UCSD-AML1 (cell line): ENCODE data around the gene IQCH.
"Not testable (repeated sequence)": the region's sequence is repeated elsewhere in the genome, so short reads cannot be mapped to it uniquely, and the experiment has no call there.

ENCODE experiments used
- DNase-seq: peaks from one replicate; lab custom pipeline; 2025; ENCODE audit not compliant: unreplicated experiment; lab: John Stamatoyannopoulos, UW

Gene IQCH

DNA sequence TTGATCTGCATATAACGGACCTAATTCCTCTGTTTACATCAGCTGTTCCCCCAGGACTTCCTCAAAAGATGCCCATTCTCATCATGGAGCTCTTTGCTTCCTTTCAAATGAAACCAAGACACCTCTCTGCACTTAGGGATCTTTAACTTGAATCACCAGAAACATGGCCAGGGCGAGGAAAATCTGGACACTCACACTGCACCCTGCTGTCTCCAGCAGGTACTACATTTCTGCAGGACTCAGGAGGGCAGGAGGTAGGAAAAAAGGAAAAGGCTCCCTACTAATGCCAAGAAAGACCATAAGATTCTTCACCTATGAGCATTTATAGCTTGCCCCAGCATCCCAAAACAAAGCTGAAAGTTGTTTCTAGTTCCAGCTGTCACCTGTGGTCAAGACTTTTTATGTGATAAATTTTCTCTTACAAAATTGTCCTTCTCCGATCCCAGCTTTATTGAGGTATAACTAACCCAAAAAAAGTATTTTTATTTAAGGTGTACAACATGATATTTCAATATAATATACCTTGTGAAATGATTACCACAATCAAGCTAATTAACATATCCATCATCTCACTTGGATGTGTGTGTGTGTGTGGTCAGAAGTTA, 179.0 kb downstream of the IQCH start:
- peak; percentile 39 for DNase-seq

DNA sequence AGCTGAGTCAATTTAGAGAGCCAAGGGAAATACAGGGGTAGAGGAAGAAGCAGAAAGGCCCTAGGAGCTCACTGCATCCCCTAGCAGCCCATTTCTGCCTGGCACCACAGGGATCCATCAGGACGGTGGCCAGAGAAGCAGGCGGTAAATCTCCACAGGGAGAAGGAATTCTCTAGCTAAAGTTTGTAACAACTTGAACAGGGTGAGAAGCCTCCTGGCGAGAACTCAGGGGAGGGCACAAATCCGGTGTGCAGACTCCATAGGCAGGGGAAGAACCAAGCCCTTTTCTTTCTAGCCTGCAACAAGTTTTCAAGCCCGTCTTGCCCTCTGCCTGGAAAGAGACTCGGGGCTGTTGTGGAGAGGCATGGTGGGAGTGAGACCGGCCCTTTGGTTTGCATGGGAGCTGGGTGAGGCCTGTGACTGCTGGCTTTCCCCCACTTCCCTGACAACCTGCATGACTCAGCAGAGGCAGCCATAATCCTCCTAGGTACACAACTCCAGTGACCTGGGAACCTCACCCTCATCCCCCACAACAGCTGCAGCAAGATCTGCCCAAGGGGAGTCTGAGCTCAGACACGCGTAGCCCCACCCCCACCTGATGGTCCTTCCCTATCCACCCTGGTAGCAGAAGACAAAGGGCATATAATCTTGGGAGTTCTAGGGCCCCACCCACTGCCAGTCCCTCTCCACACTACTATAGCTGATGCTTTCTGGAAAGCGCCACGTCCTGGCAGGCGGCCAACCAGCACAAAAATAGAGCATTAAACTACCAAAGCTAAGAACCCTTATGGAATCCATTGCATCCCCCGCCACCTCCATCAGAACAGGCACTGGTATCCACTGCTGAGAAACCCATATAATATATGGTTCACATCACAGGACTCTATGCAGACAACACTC, 182.0 kb downstream of the IQCH start:
- not testable (repeated sequence) for DNase-seq

DNA sequence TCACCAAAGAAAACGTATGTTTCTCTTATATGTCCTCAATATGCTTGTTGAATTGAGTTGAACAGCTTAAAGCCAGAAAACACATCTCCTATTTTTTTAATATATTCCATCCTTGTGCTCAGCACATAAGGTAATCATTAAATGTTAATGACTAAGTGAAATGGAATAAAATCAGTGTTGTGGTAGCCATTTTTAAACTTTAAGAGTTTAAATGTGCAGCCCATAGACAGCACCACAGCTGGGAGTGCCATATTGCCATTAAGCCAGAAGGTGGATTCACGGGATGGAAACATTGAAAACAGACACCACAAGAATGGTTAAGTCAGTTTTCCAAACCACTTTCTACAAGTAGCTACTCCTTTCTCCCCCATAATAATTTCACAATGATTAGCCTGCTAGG, 189.5 kb downstream of the IQCH start:
- no peak for DNase-seq

DNA sequence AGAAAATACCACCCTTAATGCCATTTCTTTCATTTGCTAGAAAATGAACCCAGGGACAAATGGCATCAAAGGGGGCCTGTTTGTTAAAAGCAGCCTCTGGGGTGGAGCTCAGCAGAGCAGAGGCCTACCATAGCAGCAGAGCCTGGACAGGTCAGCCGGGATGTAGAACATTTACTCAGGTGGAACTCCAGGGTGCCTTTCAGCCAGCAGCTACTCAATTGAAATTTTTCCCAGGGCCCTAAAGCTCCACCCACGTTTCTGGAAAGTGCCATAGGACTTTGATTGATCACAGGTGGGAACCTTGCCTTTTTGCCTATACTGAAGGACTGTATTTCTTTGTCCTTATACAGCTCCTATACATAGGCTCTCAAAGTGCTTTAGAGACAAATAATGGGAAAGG, 191.9 kb downstream of the IQCH start:
- no peak for DNase-seq

DNA sequence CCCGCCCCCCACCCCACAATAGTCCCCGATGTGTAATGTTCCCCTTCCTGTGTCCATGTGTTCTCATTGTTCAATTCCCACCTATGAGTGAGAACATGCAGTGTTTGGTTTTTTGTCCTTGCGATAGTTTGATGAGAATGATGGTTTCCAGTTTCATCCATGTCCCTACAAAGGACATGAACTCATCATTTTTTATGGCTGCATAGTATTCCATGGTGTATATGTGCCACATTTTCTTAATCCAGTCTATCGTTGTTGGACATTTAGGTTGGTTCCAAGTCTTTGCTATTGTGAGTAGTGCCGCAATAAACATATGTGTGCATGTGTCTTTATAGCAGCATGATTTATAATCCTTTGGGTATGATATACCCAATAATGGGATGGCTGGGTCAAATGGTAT, 193.8 kb downstream of the IQCH start:
- not testable (repeated sequence) for DNase-seq

DNA sequence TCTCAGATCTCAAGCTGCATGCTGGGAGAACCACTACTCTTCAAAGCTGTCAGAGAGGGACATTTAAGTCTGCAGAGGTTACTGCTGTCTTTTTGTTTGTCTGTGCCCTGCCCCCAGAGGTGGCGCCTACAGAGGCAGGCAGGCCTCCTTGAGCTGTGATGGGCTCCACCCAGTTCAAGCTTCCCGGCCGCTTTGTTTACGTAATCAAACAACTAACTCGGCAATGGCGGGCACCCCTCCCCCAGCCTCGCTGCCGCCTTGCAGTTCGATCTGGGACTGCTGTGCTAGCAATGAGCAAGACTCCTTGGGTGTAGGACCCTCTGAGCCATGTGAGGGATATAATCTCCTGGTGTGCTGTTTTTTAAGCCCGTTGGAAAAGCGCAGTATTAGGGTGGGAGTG, 199.1 kb downstream of the IQCH start:
- DNase-seq = not testable (repeated sequence)

DNA sequence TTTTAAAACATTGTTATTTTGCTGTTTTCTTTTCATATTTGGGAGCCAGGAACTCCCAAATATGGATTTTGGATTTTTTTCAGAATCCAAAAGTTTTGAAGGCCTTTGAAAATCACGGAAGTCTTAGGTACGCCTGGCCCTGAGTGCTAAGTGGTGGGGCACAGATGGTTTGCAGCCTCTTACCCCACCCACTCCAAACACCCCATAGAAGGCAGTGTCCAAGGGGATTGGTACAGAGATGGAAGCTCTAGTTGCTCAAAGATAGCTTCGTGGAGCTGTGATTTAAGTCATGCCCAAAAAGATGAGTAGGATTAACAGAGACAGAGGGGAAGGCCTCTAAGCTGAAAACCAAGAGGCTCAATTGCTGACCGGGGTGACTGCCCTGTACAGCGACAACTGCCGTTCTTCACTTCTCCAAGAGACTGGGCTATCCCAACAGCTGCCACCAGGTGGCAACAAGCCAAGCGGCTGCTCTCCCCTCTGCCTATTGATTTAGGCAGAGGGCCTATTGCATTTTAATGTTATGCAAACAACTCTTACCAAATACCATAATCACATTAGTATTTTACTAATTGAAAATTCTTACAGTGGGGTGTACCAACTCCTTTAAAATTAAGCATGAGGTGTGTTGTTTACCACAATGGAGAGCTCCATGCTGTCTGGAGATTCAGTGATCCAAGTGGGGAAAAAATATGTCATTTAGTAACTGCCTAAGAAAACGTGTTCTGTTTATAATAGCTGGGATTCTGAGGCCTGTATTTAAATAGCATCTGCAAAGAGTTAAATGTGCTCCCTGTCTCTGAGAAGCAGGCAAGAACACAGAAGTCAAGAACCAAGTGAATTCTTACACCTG, 202.3 kb downstream of the IQCH start:
- DNase-seq = peak; percentile 74

DNA sequence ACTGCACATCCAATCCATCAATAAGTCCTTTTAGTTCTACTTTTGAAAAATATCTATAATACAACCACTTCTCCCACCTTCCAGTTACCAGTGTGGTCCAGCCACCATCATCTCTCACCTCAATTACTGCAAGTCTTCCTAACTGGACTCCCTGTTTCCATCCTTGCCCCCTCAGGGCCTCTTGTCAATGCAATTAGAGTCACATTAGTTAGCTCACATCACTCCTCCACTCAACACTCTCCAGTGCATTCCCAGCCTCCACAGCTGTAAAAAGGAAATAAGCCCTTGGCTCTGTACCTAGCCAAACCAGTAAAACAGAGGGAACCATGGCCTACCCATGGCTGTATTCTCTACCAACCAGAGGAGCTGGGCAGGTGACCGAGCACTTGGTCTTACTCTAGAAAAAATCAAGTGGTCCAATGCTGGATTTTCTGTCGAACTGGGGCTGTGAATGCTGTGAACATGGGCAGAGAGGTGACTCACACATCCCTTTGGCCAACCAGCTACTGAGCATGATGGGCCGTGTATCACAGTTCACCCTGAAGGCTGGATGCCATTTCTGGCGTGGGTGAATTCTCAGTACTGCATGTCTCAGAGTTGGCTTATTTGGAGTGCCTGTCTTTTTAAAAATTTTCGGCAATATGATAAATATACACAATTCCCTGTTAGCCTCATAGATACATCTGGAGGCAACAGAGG, 203.9 kb downstream of the IQCH start:
- no peak for DNase-seq

DNA sequence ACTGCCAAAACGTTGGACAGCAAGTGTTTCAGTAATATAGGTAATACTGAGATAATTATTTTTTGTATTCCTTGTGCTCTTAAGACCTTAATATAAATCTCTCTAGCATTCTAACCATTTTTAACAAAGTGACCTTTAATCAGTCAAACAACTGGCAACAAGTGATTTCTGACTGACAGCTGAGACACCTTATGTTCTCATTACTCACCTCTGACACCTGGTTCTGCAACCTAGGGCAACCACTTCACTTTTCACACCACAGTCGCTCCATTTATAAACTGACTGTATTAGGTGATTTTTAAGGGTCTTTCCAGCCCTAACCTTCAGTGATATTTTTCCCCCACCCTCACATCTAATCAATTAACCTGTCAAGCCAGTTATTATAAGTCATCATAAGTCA, 205.9 kb downstream of the IQCH start:
- no peak for DNase-seq

DNA sequence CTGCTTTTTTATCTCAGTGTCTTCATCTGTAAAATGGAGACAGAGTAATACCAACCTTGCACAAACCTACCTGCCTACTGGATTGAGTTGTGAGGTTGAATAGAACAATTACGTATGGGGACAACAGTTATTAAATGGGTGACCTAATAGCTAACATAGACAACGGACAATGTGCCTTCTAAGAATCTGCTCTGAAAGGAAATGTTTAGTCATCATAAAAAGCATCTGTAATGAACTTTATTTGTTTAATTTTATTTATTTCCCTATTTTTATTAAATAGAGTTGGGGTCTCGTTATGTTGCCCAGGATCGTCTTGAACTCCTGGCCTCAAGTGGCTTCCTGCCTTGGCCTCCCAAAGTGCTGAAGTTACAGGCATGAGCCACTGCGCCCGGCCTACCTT, 207.1 kb downstream of the IQCH start:
- no peak for DNase-seq

DNA sequence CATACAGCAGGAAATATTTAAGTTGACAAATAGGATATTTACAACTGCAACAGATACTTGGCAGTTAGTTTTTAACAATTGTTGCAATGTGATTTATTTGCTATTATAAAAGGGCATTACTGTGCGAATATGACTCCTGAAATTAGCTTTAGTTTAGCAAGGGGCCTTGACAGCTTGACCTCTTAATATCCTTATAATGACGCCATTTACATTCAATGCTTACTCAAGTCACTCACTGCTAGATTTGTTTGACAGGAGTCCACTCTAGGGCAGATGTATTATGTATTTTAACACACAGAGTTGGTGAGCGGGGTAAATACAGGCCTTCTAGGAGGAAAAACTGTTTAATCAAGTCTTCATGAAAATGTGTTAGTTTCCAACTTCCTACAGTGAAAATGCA, 208.3 kb downstream of the IQCH start:
- DNase-seq = no peak

DNA sequence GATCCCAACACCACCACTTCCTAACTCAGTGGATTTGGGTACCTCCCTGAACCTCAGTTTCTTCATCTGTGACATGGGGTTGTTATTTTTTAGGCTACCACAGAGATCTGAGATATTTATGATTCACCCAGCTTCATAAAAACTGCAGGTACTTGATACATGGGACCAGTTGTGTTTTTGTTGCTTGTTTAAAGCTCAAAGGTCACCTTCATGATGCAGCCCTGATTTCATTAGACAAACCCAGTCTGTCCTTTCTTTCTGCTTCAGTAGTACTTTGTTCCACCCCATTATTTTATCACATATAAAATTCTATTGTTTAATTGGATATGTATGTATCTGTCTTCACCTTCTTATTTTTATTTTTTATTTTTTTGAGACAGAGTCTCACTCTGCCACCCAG, 208.9 kb downstream of the IQCH start:
- no peak for DNase-seq

DNA sequence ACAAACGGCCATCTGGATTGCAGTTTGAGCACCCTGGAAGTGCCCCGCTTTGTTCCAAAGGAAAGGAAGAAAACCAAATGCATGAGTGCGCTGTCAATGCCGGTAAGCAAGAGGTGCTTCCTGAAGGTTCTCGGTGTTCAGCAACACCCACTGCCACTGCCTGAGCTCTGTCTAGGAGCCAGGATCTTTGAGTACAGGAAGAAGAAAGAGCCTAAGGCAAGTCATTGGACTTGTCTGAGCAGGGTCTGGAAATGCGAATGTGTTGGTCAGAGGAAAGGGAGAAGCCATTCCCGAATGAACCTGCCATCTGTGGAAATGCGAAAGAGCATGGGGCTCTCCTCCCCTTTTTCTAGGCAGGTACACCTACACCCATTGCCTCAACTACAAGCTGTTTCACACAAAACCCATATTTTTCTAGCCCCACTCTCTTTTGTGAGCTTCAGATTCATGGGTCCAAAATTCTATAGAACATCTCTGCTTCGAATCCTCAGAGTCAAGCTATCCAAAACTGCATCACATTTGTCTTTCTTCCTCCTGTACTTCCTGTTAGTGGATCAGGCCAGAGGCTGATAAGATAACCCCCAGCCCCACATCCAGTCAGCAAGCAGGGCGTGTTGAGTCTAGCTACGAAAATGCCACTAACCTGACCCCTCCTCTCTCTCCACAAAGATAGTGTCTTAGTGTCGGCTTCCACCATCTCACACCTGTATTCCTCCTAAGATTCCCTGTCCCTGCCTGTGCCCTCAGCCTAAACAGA, 210.8 kb downstream of the IQCH start:
- no peak for DNase-seq

DNA sequence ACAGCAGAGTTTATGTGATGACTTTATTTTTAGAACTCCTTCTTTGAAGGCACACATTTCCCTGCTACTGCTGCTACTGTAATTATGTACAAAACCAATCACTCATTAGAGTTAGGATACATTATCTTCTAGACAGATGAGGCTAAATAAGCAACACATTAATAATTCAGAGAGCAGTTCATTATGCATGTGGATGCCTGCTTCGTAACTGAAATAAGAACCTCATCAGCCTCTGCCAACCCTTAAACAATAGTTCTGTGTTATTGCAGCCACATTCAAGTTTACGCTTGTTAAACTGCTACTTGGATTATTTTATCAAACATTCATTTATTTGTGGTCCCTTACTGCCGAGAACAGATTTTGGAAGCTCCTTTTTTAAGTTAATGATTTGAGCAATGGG, 213.8 kb downstream of the IQCH start:
- DNase-seq = no peak

DNA sequence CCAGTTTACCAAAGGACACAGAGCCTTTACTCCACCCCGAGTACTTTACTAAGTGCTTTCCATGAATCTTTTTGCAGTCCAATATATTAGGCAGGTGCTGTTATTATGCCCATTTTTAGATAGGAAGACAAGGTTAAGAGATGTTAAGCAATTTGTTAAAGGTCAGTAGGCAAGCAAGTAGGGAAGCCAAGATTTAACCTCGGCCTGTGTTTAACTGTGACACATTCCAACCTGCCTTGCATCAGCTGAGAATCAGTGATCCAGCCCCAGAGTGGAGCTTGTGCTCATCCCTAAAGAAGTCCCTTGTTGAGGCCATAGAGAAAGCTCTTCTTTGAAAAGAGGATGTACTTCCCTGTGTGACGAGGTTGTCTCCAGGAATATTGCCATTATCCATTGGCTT, 215.1 kb downstream of the IQCH start:
- DNase-seq = no peak

DNA sequence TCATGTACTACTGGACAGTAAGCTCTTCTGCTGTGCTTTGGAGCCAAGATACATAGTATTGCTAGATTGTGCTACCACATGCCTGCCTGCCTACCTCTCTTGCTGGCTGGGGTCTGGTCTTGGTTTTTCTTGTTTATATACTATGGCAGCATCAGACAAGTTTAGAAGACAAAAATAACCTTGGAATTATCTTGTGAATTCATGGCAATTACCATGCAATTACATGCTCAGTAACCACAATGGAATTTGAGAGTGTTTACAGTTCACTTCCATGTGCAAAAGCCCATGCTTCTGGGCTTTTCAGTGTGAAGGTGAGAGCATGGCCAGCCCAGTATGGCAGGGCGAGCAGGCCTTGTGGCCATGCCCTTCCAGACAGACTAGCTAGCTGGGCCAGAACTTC, 218.4 kb downstream of the IQCH start:
- DNase-seq = no peak

DNA sequence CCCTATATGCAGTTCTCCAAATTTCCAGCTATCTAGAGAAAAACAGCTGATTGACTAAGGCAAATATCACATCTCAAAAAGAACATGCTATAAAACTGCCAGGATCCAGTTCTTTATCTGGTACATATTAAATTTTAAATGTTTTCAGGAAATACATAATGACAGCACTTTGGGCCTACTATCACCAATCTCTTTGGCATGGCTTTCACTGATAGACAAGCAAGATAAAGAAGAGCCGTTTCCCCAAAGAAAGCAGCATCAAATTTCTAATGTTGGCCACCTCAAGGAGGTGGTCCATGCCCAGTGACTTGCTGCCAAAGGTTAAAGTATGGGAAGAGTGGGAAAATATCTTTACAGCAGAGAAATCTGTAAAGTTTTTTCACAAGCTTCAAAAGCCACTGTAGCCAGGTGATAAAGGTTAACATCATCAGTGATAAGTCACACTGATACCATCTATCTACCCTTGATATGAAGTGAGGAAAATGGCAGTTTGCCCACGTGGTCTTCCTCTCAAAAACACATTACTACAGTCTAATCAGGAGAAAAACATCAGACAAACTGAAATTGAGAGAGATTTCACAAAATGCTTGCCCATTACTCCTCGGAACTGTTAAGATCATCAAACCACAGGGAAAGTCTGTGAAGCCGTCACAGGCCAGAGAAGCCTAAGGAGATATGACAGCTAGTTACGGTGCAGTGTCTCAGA, 220.0 kb downstream of the IQCH start:
- no peak for DNase-seq

DNA sequence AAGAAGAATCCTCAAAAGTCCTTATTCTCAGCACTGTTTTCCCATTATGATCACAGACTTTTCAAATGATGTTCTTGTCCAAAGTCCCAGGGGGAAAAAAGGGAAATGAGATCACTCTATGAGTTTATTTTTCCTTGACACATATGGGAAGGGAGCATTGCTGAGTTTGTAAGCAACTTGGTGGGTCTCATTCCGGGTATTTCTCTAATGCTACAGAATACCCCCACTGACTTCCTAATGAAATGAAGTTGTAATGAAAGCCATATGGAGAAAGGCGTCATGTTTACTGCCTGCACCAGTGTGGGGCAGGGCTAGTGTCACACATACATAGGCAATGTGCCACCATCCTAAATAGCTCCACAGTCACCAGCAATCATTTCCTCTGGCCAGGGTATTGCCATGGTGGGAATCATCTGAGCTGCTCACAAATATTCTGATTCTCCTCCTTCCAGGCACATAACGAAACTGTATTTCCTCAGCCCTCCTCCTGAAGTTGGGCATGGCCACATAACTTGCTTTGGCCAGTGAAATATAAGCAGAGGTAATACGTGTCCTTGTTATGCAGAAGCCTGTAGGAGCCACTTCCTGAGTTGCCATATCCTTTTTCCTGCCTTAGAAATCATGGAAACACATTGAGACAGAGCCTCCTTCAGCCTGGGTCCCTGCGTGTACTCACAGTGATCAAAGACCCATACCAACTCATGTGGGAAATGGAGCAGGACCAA, 225.4 kb downstream of the IQCH start:
- no peak for DNase-seq

DNA sequence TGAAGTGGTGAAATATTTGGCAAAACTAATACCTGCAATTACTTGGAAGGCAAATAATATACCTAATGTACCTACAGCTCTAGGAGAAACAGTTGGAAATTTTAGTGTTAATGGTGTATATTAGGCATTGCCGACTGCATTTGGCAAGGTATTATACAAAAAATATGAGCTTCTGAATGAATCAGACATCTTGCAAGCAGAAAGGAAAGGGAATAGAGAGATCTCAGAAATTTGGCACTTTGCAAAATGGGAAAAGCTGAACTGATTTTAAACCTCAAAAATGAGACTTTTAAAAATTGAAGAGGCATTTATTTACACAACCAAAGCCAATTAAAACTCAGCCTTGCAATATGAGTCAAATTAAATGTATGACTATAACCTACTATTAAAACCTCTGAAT, 226.2 kb downstream of the IQCH start:
- DNase-seq = no peak
